Measurements from ENCODE around the gene PSORS1C2. TPM values are rescaled to one million over a fixed set of nuclear protein-coding genes. Genes with fewer than 3 reads are reported as not detected.

Gene PSORS1C2
- total RNA-seq, 3 donors from 2014 or later = not detected

DNA sequence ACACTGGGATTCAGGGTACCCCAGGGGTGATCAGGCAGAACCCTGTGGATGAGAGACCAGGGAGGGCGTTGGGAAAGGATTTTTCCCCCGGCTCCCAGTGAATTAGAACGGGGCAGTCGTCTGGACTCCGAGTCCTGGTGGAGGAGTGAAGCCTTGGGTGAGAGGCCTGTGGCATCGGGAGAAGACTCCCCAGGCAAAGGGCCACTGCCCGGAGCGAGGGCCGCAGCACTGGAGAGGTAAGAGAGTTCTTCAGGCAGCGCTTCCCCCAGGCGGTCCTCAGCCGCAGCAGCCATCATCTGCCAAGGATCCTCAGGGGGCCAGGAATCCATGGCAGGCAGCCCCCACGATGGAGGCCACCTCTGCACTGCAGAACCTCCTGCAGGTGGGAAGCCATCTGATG is 27.2 kb downstream of the PSORS1C2 start:
- DNase-seq = no peak
- no peaks in the 10 kb centered on the region for H3K9me3 ChIP-seq
- no peak overlapping the region for H3K4me3 ChIP-seq
- no peak for ATAC-seq
- H3K36me3 ChIP-seq (ENCODE audit: low read depth) = no peaks in the 10 kb centered on the region
- H3K4me1 ChIP-seq (ENCODE audit: low read depth) = peaks cover 13% of the 10 kb centered on the region
- TF ChIP-seq, protein P1, sequence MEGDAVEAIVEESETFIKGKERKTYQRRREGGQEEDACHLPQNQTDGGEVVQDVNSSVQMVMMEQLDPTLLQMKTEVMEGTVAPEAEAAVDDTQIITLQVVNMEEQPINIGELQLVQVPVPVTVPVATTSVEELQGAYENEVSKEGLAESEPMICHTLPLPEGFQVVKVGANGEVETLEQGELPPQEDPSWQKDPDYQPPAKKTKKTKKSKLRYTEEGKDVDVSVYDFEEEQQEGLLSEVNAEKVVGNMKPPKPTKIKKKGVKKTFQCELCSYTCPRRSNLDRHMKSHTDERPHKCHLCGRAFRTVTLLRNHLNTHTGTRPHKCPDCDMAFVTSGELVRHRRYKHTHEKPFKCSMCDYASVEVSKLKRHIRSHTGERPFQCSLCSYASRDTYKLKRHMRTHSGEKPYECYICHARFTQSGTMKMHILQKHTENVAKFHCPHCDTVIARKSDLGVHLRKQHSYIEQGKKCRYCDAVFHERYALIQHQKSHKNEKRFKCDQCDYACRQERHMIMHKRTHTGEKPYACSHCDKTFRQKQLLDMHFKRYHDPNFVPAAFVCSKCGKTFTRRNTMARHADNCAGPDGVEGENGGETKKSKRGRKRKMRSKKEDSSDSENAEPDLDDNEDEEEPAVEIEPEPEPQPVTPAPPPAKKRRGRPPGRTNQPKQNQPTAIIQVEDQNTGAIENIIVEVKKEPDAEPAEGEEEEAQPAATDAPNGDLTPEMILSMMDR (IDR thresholded peaks at IDR 0.05) = no peak
- intact Hi-C loops (cut with DNase I, micrococcal nuclease) = no loop called here

DNA sequence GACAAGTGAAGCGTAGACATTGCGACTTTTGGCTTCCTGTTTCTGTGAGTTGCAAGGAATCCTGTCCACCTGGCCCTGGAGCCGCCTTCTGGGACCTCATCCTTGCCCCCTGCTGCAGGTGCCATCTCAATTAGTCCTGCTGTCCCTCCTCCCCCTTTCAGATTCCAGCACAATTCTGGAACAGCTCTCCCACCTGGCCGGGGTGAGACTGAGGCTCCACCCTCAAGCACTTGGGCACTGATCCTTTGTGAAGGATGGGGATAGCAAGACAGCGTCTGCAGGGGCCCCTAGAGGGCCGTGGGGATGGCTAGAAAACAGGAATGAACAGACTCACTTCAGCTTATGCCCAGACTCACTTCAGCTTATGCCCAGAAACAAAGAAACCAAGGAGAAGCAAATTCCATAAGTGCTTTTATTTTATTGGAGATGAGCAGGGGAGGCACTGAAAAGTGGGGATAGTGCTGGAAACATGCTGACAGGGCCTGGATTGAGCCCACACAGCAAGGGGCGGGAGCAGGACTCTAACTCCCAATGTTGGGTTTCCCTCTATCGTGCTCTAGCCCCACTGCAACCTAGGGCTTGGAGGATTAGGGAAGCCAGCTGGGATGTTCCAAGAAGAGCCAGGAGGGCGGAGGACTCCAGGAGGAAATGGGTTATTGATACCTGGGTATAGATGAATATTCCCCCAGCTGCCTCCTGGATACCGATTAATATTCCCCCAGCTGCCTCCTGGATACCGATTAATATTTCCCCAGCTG is 27.9 kb downstream of the PSORS1C2 start:
- Histone ChIP-seq H3K36me3 (ENCODE audit: low read depth) (no peaks in the 10 kb centered on the region), H3K4me1 (ENCODE audit: low read depth) (peaks cover 13% of the 10 kb centered on the region), H3K9me3 (no peaks in the 10 kb centered on the region), H3K4me3 (no peak overlapping the region)
- ATAC-seq (no peak), DNase-seq (no peak)
- TF ChIP-seq, protein P1 (IDR thresholded peaks at IDR 0.05) = no peak
- intact Hi-C loops (cut with DNase I, micrococcal nuclease) = no loop called here

DNA sequence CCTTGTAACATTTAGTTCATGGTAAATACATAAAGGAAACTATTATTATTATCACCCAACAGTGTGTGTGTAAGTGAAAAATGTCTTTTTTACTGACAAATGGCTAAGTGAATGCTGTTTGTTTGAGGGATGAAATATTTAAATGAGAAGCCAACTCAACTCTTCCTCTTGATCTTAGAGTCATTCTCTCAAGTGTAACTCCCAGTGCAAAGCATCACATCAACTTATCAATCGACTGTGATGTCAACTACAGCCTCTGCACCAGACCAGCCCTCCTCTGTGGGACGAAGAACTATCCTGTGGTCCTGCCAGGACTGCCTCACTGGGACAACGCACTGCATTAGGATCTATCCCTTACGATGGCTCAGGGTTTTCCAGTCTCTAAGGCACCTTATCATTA is 31.8 kb downstream of the PSORS1C2 start:
- no peak overlapping the region for H3K4me3 ChIP-seq
- no peak for DNase-seq
- TF ChIP-seq, protein P1 (IDR thresholded peaks at IDR 0.05) = no peak
- no peaks in the 10 kb centered on the region for H3K36me3 ChIP-seq (ENCODE audit: low read depth)
- no peaks in the 10 kb centered on the region for H3K9me3 ChIP-seq
- no peak for ATAC-seq
- intact Hi-C loops (cut with DNase I, micrococcal nuclease) = no loop called here
- H3K4me1 ChIP-seq (ENCODE audit: low read depth) = no peaks in the 10 kb centered on the region

DNA sequence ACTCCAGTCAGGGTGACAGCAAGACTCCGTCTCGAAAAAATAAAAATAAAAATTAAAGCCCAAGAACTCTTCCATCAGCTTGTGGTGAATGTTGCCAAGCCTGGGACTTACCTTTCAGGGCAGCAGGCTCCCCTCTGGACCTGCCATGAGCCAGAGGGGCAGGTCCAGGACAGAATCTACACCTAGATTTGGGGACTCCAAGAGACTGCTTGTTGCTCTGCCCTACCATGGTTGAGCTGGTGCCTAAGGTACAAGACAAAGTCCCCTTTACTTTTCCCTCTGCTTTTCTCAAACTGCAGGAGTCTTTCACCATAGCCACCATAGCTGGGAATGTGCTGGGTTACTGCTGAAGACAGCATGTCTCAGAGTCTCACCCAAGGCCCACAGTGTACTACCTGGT is 35.7 kb downstream of the PSORS1C2 start:
- TF ChIP-seq, protein P1 (IDR thresholded peaks at IDR 0.05) = no peak
- Histone ChIP-seq H3K9me3 (no peaks in the 10 kb centered on the region), H3K4me1 (ENCODE audit: low read depth) (no peaks in the 10 kb centered on the region), H3K4me3 (no peak overlapping the region), H3K36me3 (ENCODE audit: low read depth) (no peaks in the 10 kb centered on the region)
- intact Hi-C loops (cut with DNase I, micrococcal nuclease) = no loop called here
- ATAC-seq = no peak
- DNase-seq = no peak

DNA sequence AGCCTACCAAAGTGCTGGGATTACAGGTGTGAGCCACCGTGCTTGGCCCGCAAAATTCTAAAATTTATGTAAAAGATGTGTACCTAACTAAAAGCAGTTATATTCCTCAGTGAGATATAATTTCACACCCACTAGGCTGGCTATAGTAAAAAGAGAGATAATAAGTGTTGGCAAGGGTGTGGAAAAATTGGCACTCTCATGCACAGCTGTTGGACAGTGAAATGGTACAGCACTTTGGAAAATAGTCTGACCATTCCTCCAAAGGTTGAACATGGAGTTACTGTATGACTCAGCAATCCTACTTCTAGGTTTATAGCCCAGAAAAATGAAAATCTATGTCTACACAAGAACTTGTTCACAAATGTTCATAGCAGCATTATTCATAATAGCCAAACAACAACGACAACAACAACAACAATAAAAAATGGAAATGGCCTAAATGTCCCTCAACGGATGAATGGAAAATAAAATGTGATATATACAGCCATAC is 40.4 kb downstream of the PSORS1C2 start:
- intact Hi-C loops (cut with DNase I, micrococcal nuclease) = no loop called here
- peaks cover 8% of the 10 kb centered on the region for H3K4me1 ChIP-seq (ENCODE audit: low read depth)
- H3K4me3 ChIP-seq = no peak overlapping the region
- DNase-seq = no peak
- ATAC-seq = no peak
- no peaks in the 10 kb centered on the region for H3K9me3 ChIP-seq
- TF ChIP-seq, protein P1 (IDR thresholded peaks at IDR 0.05) = no peak
- H3K36me3 ChIP-seq (ENCODE audit: low read depth) = no peaks in the 10 kb centered on the region
